Measurements from ENCODE around the gene VANGL1. TPM values are rescaled to one million over a fixed set of nuclear protein-coding genes. Genes with fewer than 3 reads are reported as not detected.

The VANGL1 gene
- total and polyA plus RNA-seq, 4 donors = 1.6 to 10.9 (median 5.4) TPM

GRCh38 chr1:115718011-115718754 lies 76.4 kb downstream of the VANGL1 start:
- no peak overlapping the region for H3K27ac ChIP-seq (ENCODE audit: low read depth in 1 of 2, low read length in 1 of 2)
- peaks cover 0 to 5% (median 0%) of the 10 kb centered on the region in 4 donors for H3K36me3 ChIP-seq (ENCODE audit: control insufficient read depth in 4 of 4, insufficient read depth in 4 of 4, low read length in 4 of 4)
- peaks cover 0 to 9% (median 0%) of the 10 kb centered on the region in 5 donors for H3K4me1 ChIP-seq (ENCODE audit: control insufficient read depth in 5 of 5, insufficient read depth in 5 of 5, low read length in 5 of 5)
- DNase-seq = no peak
- TF ChIP-seq CTCF (IDR thresholded peaks at IDR 0.05; ENCODE audit: control extremely low read depth, extremely low read depth) = no peak
- H3K27me3 ChIP-seq (ENCODE audit: control insufficient read depth in 3 of 3, insufficient read depth in 3 of 3, low read length in 2 of 3) = no peaks in the 10 kb centered on the region
- 86 to 88% methylated on average over 5 of the region's 5 CpGs for WGBS, 2 donors
- H3K9me3 ChIP-seq (ENCODE audit: control insufficient read depth in 4 of 4, insufficient read depth in 3 of 4, low read length in 3 of 4) = peaks cover 0 to 1% (median 0%) of the 10 kb centered on the region in 4 donors
- no peak overlapping the region for H3K9ac ChIP-seq (ENCODE audit: insufficient read depth in 1 of 2, low read length in 2 of 2)
- ATAC-seq (ENCODE audit: insufficient read depth, low FRiP score) = no peak
- no peak overlapping the region for H3K4me3 ChIP-seq

GRCh38 chr1:115719285-115719684 lies 77.5 kb downstream of the VANGL1 start:
- H3K36me3 ChIP-seq (ENCODE audit: control insufficient read depth in 4 of 4, insufficient read depth in 4 of 4, low read length in 4 of 4) = peaks cover 0 to 5% (median 0%) of the 10 kb centered on the region in 4 donors
- H3K4me3 ChIP-seq = no peak overlapping the region
- no peak overlapping the region for H3K27ac ChIP-seq (ENCODE audit: low read depth in 1 of 2, low read length in 1 of 2)
- peaks cover 0 to 1% (median 0%) of the 10 kb centered on the region in 4 donors for H3K9me3 ChIP-seq (ENCODE audit: control insufficient read depth in 4 of 4, insufficient read depth in 3 of 4, low read length in 3 of 4)
- DNase-seq = no peak
- H3K4me1 ChIP-seq (ENCODE audit: control insufficient read depth in 5 of 5, insufficient read depth in 5 of 5, low read length in 5 of 5) = peaks cover 0 to 2% (median 0%) of the 10 kb centered on the region in 5 donors
- no peaks in the 10 kb centered on the region for H3K27me3 ChIP-seq (ENCODE audit: control insufficient read depth in 3 of 3, insufficient read depth in 3 of 3, low read length in 2 of 3)
- H3K9ac ChIP-seq (ENCODE audit: insufficient read depth in 1 of 2, low read length in 2 of 2) = no peak overlapping the region
- WGBS, 2 donors = 95 to 98% methylated on average over 7 of the region's 7 CpGs
- ATAC-seq (ENCODE audit: insufficient read depth, low FRiP score) = no peak
- TF ChIP-seq CTCF (IDR thresholded peaks at IDR 0.05; ENCODE audit: control extremely low read depth, extremely low read depth) = no peak

- Histone ChIP-seq H3K4me1 (ENCODE audit: control insufficient read depth in 5 of 5, insufficient read depth in 5 of 5, low read length in 5 of 5) (peaks cover 0 to 27% (median 9%) of the 10 kb centered on the region in 5 donors), H3K9me3 (ENCODE audit: control insufficient read depth in 4 of 4, insufficient read depth in 3 of 4, low read length in 3 of 4) (no peaks in the 10 kb centered on the region), H3K4me3 (no peak overlapping the region), H3K36me3 (ENCODE audit: control insufficient read depth in 4 of 4, insufficient read depth in 4 of 4, low read length in 4 of 4) (peaks cover 0 to 2% (median 0%) of the 10 kb centered on the region in 4 donors), H3K27me3 (ENCODE audit: control insufficient read depth in 3 of 3, insufficient read depth in 3 of 3, low read length in 2 of 3) (no peaks in the 10 kb centered on the region), H3K9ac (ENCODE audit: insufficient read depth in 1 of 2, low read length in 2 of 2) (no peak overlapping the region), H3K27ac (ENCODE audit: low read depth in 1 of 2, low read length in 1 of 2) (peak overlapping the region in 1 of 2 donors; percentile 20)
- no peak for ATAC-seq (ENCODE audit: insufficient read depth, low FRiP score)
- 78 to 94% methylated on average over 1 of the region's 1 CpG for WGBS, 2 donors
- peak in 1 of 3 donors; percentile 74 for DNase-seq
- no peak for TF ChIP-seq CTCF (IDR thresholded peaks at IDR 0.05; ENCODE audit: control extremely low read depth, extremely low read depth)
These were observed 80.5 kb downstream of the VANGL1 start for GRCh38 chr1:115722221-115722620.

Measured in lung (tissue), 12 donors.